Central memory CD4-positive, alpha-beta T cell (primary cell): ENCODE results near the gene IRF9.

ENCODE experiments used
- DNase-seq: peaks from one replicate; pipeline ENCODE4 v3.0.0; 2022

The IRF9 gene

DNA sequence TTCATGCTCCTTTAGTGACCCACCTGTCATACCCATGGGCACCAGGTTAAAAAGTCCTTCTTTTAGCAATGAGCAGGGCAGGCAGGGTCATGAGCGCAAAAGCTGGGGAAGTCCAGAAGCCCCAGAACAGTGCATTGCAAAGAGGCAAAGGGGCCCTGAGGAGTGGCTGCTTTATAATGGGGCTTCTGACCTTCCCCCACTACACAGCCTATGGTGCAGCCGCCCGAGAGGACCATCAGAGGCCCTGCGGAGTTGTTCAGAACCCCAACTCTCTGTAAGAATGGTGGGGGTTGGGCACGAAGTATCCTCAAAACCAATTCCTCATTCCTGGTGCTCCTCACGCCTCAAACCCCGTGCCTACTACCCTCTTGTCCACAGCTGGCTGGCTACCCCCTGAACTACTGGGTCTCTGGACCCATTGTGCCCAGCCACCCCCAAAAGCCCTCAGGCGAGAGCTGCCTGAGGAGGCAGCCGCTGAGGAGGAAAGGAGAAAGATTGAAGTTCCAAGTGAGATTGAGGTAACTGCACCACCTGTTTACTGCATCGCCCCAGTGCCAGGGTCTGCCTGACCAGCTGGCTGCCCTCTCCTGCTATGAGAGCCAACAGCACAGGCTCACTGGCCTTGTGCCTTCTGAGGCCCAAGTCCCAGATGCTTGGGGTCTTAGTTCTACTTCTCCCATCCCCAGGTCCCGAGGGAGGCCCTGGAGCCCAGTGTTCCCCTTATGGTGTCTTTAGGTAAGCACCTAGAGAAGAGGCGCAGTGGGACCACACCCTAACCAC is 17.5 kb downstream of the IRF9 start:
- DNase-seq: no peak

GRCh38 chr14:24179294-24179960 is 18.4 kb downstream of the IRF9 start:
- no peak for DNase-seq

GRCh38 chr14:24179961-24180796 is 19.1 kb downstream of the IRF9 start:
- DNase-seq: no peak

DNA sequence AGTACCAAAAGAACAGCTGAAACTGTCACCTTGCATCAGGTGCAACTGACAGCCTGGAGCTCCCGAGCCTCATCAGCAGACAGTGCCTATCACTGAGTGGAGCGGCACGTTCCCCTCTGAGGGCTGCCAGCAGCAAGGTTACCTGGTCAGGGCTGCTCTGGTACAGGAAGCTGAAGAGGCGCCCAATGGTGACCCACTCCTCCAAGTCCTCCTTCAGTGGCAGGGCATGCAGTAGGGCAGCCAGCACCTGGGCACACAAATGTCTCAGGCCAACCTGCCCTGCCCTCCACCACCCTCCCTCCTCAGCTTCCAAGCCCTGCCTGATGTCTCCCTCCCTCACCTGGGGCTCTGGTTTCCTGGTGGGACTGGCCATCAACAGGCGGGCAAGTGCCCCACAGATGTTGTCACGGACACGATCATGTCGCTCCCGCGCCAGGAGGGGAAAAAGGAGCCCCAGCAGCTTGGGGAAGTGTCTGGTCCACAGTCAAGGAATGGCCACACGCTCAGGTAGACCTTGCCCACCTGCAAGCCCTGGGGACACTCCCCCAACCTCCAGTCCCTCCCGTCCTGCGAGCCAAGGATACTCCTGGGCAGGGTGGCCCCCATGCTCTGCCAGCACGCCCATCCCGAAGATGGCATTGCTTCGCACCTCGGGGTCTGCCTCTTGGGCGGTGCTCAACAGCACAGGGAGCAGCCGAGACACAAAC is 20.5 kb downstream of the IRF9 start:
- DNase-seq: no peak

GRCh38 chr14:24182110-24182882 is 21.2 kb downstream of the IRF9 start:
- no peak for DNase-seq

GRCh38 chr14:24183014-24183481 is 22.0 kb downstream of the IRF9 start:
- no peak for DNase-seq

- DNase-seq: no peak
Observed at GRCh38 chr14:24184104-24184970, 23.3 kb downstream of the IRF9 start.

DNA sequence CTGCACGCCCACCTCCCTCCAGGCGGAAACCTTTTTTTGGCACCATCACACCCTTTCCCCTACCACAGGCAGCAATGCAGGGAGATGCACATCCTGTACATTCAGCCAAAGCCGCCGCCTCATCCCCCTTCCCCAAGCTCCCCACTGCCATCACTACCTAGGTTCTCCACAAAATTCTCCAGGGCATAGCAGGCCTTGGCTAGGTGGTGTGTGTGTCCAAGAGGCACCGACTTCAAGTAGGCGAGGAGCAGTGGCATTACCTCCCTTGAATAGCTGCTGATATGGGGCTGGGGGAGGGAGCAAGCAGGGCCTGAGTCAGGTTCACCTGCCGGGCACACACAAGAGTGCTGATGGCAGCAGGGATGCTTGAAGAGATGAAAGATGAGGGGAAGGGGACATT is 24.0 kb downstream of the IRF9 start:
- DNase-seq: no peak

GRCh38 chr14:24185741-24186140 is 24.7 kb downstream of the IRF9 start:
- no peak for DNase-seq

GRCh38 chr14:24186831-24187538 is 25.9 kb downstream of the IRF9 start:
- DNase-seq: no peak

- DNase-seq: no peak
Observed at GRCh38 chr14:24187539-24187915, 26.5 kb downstream of the IRF9 start.

- DNase-seq: peak; percentile 94
Observed at GRCh38 chr14:24188251-24189058, 27.4 kb downstream of the IRF9 start, which contains the start of gene IPO4. IPO4 (minus strand) TSS chr14:24188816; CDS start chr14:24188787, 29 bp downstream.

GRCh38 chr14:24189059-24189375 is 28.0 kb downstream of the IRF9 start:
- DNase-seq: no peak

DNA sequence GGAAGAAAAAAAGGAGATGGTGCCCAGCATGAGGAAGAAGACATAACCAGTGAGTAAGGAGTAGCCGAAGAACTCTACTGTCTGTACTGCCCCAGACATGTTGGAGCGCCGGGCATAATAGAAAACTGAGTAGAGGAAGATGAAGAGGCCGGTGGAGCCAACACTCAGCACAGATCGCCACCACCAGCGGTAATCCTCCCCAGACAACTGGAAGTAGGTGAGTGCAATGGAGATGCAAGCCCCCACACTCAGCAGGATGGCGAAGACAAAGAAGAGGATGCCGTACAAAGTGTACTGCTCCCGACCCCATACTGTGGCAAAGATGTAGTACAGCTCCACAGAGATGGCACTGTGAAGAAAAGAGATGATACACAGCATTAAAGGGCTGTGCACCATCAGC is 28.4 kb downstream of the IRF9 start:
- no peak for DNase-seq

GRCh38 chr14:24190416-24190815 is 29.4 kb downstream of the IRF9 start:
- DNase-seq: no peak

DNA sequence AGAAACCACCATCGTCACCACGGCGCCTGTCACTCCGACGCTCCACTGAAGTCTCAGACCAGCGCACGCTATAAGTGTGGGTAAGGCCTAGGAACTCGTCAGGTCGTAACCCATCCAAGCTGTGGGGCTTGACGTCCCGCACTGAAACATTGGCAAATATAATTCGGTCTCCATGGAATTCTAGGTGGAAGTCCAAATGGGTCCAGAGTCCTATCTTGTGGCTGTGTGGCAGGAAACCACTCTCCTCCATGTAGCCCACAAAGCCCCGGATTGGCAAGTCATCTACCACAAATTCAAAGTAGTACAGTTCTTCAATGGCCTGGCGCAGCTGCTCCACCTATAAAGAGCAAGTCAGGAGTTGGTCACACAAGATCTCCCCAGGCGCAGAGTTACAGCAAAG is 31.9 kb downstream of the IRF9 start:
- DNase-seq: no peak

DNA sequence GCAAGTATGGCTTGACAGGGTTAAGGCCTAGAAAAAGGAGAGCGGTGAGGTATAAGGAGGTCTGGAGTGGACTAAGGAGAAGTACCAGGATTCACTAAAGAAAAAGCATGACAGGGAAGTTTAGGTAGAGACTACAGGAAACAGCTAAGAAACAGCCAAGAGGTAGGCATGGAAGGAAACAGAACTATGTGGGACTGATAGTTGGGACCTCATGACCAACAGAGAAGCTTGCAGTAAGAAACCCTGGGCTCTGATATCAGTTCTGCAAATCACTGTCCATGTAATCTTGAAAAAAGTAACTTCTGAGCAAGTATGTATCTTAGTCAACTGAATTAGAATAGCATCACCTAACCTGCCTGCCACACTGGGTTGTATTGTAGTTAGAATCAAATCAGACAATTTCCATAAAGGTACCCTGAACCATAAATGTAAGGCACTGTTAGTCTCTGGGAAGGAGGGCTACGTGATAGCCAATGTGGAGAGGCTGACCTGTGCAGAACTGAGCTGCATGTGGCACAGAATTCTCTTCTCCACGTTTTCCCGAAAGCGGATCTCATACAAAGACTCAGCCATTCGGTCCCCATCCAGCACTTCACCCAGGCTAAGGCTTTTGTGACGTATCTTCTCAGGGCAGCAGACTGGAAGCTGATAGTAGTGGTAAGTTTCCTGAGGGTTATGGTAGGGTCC is 33.3 kb downstream of the IRF9 start:
- no peak for DNase-seq

DNA sequence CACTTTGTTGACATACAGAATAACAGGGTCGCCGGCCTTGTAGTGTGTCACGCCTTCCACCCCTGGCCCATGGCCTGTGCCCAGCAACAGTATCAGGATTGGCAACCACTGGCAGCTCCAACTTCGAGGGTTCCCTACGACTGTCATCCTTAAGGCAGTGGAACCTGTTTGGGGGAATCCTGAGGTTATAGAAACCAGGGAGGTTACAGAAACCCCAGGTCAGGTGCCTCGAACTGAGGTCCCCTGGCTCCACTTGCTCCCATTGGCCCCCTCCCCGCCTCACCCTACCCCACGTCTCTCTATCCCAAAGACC is 33.8 kb downstream of the IRF9 start:
- DNase-seq: no peak
